Activated T-cell treated with anti-CD3 and anti-CD28 coated beads for 24 hours (primary cell): ENCODE results near the gene CLMN.

Source experiments
- DNase-seq: peaks from one replicate; pipeline ENCODE4 v3.0.0-alpha.2; 2020; ENCODE audit warnings: low read depth

The CLMN gene

DNA sequence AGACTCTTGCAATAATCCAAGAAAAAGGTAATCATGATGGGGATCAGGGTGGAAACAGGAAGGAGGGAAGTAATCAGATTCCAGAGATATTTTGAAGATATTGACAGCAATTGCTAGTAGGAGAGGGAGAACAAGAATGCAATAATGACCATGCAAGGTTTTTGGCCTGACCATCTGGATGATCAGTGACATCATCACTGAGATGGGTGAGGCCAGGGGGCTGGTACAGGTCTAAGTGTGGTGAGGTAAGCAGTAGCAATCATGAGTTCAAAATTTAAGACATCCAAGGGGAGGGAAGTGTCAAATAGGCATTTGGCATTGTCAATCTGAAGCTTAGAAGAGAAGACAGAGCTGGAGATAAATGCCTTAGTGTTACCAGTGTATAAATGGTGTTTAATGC is 24.8 kb upstream of the CLMN start:
- DNase-seq: no peak

DNA sequence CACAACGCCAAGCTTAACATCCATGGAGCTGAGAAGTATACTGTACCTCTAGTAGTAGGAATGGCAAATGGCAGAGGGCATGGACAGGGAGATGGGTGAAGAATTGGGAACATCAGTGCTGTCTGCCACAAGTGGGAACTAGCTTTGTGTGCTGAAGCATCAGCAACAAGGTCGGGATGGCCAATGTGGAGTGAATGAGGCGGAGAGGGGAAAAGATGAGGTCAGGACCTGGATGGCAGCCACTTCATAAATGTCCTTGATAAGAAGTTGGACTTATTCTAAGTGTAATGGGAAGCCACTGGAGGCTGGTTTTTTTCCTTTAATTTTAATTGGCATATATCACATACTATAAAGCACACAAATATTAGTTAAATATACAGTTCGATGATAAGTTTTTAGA is 21.9 kb upstream of the CLMN start:
- no peak for DNase-seq

DNA sequence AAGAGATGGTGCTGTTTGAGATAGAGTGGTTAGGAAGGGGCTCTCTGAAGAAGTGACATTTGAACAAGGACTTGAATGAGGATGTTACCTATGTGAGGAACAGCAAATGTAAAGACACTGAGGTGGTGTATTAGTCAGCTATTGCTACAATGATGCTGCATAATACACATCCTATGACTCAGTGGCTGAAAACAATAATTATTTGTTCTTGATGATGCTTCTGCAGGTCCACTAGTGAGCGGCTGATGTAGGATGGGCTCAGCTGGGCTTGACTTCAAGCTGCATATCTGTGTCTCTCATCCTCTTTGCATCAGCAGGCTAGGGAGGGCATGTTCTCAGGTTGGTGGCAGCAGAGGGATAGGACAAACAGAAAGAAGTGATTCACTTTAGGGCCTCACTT is 21.4 kb upstream of the CLMN start:
- DNase-seq: no peak

DNA sequence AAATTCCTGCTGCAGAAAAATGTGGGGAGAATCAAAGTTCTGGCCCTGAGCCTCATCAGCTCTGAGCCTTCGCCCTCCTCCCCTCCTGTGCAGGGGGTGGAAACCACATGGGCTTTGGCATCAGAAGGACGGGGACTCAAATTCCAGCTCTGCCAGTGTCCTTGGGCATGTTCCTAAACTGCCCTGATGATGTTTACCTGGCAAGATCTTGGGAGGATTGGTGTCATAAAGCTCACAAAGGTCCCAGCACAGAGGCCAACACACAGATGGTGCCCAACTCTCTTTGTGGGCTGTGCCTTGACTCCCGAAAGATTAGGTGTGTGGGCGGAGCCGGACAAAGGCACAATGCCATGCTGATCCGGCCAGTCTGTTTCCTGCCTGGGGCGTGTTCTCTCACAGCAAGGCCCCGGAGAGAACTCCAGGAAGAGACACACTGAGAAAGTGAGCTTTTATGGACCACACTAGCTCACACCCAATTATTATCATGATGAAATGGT is 20.5 kb upstream of the CLMN start:
- no peak for DNase-seq

DNA sequence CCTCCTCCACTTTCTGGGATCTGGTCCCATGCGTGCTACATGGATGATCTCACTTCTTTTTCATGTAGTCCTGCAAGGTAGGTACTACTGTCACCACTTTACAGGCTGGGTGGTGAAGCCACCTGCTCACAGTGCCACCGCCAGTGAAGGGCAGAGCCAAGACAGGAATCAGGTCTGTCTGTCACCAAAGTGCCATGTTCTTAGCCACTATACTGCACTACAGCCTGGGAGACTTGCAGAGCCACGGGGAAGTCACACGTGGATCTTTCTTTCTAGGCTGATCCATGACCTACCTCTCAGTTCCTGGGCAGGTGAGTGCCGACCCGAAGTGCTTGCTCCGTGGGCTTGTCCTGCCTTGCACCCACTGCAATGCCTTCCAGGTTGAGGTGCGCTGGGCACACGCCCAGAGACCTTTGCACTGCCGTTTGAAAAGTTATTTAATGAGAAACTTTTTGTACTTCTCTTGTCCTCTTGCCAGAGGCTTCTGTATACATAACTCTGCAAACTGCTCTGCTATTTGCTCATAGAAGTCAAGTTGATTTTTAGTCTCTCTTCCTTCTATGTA is 19.7 kb upstream of the CLMN start:
- DNase-seq: no peak

DNA sequence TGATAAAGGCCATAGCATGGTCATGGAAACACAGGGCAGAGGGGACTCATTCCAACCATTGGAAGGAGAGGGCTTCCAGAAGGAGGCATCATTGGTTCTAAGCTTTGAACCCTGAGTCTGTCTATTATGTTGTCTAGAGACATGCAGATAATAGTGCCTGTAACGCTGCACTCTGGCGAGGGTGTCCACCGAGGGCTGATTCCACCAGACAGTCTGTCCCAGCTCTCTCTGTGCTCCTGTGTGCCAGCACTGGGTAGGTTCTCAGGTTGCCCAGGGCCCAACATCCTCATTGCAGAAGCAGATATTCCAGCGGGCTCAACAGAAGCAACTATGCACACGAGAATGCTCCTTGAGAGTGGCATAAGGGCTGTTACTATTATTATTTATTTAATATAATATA is 18.7 kb upstream of the CLMN start:
- no peak for DNase-seq

DNA sequence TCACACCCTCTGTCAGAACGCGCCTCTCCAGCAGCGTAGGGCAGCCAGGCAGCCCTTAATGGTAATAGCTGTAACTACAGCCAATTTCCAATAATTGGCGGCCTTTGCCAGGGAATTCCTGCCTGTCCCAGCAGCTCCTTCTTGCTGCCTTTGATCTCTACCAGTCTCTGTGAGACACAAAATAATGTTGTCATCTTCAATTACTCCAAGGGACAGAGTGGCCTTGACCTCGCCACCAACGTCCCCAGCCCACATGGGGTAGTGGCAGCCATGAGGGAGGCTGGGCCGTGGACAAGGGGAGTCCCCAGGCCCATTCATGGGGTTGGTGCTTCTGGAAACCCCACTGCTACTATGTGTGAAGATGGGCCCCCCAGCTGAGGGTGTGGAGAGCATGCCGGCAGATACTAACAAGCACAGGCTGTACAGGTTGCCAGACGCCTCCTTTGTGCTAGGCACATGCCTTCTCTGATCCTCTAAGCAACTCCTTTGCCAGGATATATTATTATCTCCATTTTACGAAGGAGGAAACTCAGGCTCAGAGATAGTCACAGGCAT is 17.4 kb upstream of the CLMN start:
- DNase-seq: no peak

DNA sequence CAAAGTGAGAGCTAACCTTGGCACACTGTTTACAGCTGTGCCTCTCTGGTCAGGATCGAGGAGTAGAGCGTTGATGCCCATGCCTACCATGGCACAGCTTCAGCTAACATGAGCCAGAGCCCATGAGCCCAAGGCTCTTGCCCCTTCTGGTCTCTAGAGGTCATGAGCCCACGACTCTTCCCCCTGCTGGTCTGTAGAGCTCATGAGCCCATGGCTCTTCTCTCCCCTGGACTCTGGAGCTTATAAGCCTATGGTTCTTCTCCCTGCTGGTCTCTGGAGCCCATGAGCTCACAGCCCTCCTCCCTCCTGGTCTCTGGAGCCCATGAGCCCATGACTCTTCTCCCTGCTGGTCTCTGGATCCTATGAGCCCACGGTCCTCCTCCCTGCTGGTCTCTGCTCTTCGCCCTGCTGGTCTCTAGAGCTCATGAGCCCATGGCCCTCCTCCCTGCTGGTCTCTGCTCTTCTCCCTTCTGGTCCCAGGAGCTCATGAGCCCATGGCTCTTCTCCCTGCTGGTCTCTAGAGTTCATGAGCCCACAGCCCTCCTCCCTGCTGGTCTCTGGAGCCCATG is 16.6 kb upstream of the CLMN start:
- DNase-seq: no peak

DNA sequence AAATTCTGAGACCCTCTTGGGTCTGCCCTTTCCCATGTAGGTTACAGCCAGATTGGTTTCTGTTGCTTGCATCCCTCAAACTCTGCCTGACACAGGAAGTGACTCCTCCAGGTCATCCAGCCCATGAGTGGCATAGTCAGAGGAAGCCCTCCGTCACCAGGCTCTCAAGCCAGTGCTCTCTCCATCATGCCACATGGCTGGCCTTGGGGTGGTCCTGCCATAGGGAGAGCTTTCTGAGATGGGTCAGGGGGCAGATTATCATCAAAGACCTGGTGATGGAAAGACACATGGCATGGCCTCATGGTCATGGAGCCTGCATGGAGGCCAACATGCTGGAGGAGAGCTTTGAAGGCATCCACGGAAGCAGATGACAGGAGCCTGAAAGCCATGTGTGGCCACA is 15.4 kb upstream of the CLMN start:
- no peak for DNase-seq

DNA sequence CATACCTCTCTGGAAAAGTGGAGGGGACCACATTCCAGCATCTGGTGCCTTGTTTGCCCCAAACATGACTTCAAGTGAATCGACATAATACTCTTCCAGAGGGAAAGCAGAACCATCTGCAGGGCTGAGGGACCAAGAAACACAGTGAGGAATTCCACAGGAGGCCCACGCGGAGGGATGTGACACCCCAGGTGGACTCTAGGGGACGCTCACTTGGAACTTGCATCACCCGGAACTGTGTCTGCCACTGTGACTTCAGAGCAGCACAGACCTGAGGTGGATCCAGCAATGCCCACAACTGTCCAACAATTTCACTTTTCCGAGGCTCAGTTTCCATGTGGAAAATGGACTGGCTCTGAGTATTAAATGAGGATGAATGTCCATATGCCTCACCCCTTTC is 14.3 kb upstream of the CLMN start:
- no peak for DNase-seq

DNA sequence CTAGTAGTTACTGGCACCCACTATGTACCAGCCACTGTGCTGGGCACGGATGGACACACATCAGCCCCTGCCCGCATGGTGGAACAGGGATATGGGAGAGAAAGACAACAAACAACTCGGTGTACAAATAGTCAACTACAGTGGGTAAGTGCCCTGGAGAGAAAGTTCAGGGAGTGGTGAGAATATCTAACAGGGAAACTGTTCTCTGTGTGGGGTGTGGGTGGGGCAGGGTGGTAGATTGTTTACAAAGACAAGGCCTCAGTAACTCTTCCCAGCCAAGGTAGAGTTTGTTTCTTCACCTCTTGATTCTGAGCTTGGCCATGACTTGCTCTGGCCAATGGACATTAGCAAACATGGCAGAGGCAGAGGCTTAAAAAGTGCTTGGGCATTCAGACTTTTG is 12.9 kb upstream of the CLMN start:
- no peak for DNase-seq

DNA sequence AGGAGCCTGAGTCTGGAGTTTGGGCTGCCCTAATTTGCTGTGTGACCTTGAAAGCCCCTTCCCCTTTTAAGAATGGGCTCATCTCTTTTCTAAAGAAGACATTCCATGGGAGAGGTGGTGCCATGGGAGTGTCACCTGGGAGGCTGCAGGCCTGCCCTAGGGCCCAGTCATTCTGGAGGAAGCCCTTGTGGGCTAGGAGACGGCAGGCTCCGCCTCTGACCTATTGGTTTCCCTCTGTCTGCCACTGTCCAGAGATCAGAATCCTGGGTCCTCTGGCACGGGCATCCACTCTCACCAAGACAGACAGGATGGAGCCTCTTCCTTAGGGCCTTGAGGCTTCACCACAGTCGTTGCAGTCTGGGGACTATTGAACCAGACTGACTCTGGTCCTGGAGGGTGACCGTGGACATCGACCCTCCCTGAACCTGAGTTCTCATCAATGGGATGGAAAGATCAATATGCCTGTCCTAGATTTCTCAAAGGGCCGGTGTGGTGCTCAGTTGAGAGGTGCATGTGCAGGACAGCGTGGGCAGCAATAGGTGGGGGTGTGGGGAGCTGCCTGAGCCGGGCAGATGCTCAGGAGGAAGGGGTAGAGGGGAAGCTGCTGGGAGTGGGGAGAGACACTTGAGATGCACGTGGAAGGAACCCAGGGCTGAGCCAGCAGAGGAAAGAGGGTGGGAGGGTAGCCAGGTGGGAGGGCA is 12.2 kb upstream of the CLMN start:
- DNase-seq: no peak

DNA sequence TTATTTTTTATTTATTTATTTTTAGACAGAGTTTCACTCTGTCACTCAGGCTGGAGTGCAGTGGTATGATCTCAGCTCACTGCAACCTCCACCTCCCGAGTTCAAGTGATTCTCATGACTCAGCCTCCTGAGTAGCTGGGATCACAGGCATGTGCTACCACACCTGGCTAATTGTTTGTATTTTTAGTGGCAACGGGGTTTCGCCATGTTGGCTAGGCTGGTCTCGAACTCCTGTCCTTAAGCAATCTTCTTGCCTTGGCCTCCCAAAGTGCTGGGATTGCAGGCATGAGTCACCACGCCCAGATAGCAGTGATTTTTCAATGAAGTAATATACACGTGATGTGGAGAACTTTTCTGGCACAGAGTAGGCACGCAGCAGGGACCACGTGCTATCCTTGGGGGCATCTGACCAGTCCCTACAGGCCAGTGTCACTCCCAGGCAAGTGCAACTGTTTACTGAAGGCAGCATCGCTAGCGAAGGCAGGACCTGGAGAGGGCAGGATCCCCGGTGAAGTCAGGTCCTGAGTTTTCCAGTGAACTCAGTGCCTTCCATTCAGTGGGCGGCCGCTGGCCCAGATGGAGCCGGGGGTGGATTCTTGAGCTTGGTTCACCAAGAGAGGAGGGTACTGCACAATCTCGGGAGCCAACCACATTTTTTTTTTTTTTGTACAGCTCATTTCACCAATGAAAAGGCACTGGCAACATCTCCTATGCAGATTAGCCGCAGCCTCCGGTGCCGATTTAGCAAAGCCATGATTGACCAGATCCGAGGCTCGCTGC is 11.1 kb upstream of the CLMN start:
- no peak for DNase-seq

DNA sequence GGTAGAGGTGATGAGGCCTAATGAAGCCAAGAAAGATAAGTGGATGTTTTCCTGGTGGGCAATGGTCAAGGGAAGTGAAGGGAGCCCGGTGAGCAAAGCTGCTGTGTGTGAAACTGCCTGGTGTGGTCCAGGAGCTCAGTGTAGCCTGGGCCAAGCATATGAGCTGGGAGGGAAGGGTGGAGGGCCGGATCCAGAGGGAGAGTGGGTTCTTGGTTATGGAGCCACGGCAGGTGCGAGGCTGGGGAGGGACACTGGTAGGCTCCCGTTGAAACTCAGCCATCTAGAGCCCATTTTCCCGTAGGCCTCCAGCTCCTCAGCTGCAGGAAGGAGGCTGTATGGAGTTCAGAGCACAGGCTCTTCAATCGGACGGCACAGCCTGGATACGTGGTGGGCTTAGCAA is 10.2 kb upstream of the CLMN start:
- no peak for DNase-seq

DNA sequence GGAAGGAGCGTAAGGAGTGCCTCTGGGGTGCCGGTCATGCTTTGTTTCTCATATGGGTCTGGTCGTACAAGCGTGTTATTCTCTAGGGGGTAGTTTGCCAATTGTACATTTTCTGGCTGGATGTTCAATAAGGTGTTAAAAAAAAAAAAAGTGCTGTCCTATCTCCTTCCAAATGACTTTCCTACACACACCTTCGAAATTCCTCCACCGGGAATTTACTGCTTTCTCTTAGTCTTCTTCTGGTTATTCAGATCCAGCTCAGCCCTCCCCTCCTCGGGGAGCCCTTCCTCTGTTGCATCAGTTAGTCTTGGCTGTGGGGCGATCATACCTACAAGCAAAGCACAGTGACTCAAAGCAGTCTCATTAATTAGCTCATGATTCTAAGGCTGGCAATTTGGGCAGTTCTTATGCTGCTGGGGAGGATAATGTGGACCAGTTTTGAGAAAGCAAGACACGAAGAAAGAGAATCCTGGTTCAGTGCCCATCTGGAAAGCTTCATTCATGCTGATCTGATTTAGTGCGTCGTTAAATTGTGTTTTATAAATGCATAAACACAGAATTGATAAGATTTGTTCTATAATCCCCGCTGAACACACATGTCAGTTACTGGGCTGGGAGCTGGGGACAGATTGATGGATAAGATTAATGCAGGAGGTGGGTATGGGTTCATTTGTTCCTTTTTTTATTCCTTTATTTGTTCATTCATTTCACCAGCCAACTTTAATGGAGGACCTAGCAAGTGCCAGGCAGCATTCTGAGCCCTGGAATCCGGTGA is 9.2 kb upstream of the CLMN start:
- no peak for DNase-seq

DNA sequence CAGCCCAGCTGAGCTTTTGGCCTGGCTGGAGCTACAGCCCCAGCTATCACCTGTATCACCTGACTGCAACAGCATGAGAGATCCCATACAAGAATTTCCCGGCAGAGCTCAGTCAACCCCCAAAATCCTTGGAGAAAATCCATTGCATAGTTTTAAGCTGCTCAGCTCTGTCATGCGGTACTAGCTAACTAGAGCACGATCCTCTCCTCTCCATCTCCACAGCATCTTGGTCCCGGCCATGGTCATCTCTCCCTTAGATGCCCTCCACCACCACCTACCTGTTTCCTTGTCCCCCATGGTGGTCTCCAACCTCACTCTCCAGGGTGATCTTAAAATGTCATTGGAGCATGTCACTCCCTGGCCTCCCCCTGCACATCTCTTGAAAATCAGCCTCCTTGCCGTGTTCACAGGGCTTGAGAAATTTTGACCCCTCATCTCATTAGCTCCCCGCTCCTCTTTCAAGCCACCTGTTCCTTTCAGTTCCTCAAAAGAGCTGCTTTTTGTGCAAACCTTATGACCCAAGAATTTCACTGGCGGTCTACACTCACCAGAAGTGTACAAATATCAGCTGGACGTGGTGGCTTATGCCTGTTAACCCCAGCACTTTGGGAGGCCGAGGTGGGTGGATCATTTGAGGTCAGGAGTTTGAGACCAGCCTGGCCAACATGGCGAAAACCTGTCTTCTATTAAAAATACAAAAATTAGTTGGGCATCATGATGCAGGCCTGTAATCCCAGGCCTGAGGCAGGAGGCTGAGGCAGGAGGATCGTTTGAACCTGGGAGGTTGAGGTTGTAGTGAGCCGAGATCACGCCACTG is 8.1 kb upstream of the CLMN start:
- no peak for DNase-seq

DNA sequence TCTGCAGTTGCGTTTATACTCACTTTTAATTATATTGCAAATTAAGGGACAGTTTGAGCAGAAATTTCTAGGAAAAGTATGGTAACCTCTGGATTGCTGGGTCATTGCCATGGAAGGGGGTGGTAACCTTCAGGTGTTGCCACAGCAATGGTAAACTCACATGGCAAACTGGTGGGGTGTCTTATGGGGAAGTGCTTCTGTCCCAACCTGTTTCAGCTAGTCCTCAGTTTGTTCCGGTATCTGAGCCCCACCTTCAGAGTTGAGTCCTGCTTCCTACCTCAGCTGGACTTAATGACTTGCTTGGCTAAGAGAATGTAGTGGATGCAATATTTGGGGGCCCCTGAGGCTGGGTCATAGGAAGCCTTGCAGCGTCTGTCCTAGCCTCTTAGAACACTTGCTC is 7.3 kb upstream of the CLMN start:
- no peak for DNase-seq

DNA sequence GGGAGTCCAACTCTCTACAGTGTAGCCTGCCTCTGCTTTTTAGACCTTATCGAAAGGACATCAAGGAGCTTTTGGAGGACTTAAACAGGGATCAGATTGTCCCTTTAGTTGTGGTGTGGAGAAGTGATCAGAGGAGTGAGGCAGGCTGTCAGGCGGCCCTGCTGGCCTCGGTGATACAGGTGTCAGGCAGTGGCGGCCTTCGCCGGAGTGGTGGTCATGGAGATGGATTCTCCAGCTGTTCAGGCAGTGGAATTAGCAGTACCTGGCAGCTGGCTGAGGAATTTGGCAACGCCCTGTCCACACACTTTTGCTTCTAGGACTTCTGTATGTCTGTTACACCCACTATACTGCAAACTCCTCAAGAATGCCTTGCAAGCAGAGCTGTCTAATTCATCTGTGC is 4.2 kb upstream of the CLMN start:
- DNase-seq: no peak

DNA sequence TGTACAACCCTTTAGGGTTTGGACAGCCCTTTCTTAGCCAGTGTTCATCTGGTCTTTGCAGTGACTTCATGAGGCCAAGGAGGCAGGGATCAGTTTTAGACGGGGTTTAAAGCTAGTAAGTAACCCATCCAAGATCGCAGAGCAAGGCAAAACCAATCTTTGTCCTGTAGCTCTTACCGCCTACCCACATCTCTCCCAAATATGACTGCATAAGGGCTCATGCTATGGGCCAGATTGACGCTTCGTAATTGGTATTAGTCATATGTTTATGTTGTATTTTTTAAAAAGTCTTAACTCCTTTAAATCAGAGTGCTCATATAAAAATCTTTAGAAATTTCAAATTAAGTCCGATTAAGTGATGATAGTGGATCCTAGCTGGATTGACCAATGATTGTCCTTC is 3.7 kb upstream of the CLMN start:
- DNase-seq: no peak

DNA sequence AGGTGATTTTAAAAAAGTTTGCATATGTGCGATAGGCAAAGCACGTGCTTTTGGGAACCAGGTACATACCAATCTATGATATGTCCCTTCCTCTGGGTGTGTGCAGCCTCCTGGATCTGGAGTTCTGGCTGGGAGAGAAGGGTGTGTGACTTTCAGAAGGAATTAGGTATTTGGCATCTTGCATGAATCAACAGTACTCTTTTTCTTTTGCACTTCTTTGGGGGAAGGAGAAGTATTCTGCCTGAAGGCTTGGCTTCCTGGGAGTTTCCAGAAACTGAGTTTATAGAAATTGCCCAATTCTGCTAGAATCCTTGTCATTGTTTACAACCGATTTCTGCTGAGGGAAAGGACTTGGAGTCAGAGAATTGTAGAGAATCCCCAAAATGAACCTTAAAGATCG is 2.9 kb upstream of the CLMN start:
- DNase-seq: no peak
